Measurements from ENCODE around the gene CC2D2A. TPM values are rescaled to one million over a fixed set of nuclear protein-coding genes. Genes with fewer than 3 reads are reported as not detected.

Gene CC2D2A
- total RNA-seq, 3 donors from 2014 or later, result 0.11 TPM; not detected in 2

GRCh38 chr4:15451181-15451865 lies 18.4 kb upstream of the CC2D2A start:
- Mint-ChIP-seq H3K4me1 (ENCODE audit: low read depth) (no peaks in the 10 kb centered on the region), H3K4me3 (no peak overlapping the region), H3K9me3 (no peaks in the 10 kb centered on the region), H3K27me3 (ENCODE audit: low read depth) (peaks cover 2% of the 10 kb centered on the region), H3K36me3 (ENCODE audit: insufficient read depth) (no peaks in the 10 kb centered on the region)
- DNase-seq (no peak), ATAC-seq (no peak)

- H3K36me3 Mint-ChIP-seq (ENCODE audit: insufficient read depth), result no peaks in the 10 kb centered on the region
- H3K4me3 Mint-ChIP-seq, result no peak overlapping the region
- DNase-seq, result no peak
- H3K9me3 Mint-ChIP-seq, result no peaks in the 10 kb centered on the region
- no peaks in the 10 kb centered on the region for H3K4me1 Mint-ChIP-seq (ENCODE audit: low read depth)
- H3K27me3 Mint-ChIP-seq (ENCODE audit: low read depth), result no peaks in the 10 kb centered on the region
- ATAC-seq, result no peak
Measured at GRCh38 chr4:15451866-15452765, 17.6 kb upstream of the CC2D2A start.

- H3K27me3 Mint-ChIP-seq (ENCODE audit: low read depth), result no peaks in the 10 kb centered on the region
- no peaks in the 10 kb centered on the region for H3K9me3 Mint-ChIP-seq
- no peaks in the 10 kb centered on the region for H3K36me3 Mint-ChIP-seq (ENCODE audit: insufficient read depth)
Measured at GRCh38 chr4:15455290-15455689, 14.4 kb upstream of the CC2D2A start.

GRCh38 chr4:15457406-15458201 lies 12.1 kb upstream of the CC2D2A start:
- DNase-seq (no peak), ATAC-seq (peak; percentile 67 to 70)
- no peak overlapping the region for H3K4me3 Mint-ChIP-seq
- H3K36me3 Mint-ChIP-seq (ENCODE audit: insufficient read depth), result no peaks in the 10 kb centered on the region
- no peaks in the 10 kb centered on the region for H3K27me3 Mint-ChIP-seq (ENCODE audit: low read depth)
- no peaks in the 10 kb centered on the region for H3K9me3 Mint-ChIP-seq
- peaks cover 3% of the 10 kb centered on the region for H3K4me1 Mint-ChIP-seq (ENCODE audit: low read depth)

More at GRCh38 chr4:15455290-15455689, 14.4 kb upstream of the CC2D2A start:
- H3K4me1 Mint-ChIP-seq (ENCODE audit: low read depth), result peaks cover 3% of the 10 kb centered on the region
- H3K4me3 Mint-ChIP-seq, result no peak overlapping the region
- ATAC-seq, result no peak
- DNase-seq, result no peak

- Mint-ChIP-seq H3K9me3 (no peaks in the 10 kb centered on the region), H3K36me3 (ENCODE audit: insufficient read depth) (no peaks in the 10 kb centered on the region), H3K4me3 (no peak overlapping the region), H3K4me1 (ENCODE audit: low read depth) (peaks cover 3% of the 10 kb centered on the region), H3K27me3 (ENCODE audit: low read depth) (no peaks in the 10 kb centered on the region)
- ATAC-seq (no peak), DNase-seq (no peak)
Measured at GRCh38 chr4:15458616-15459015, 11.1 kb upstream of the CC2D2A start.

GRCh38 chr4:15459706-15460105 lies 10.0 kb upstream of the CC2D2A start:
- H3K9me3 Mint-ChIP-seq, result no peaks in the 10 kb centered on the region
- no peaks in the 10 kb centered on the region for H3K36me3 Mint-ChIP-seq (ENCODE audit: insufficient read depth)
- no peak for ATAC-seq
- no peak for DNase-seq
- H3K4me3 Mint-ChIP-seq, result no peak overlapping the region
- H3K27me3 Mint-ChIP-seq (ENCODE audit: low read depth), result no peaks in the 10 kb centered on the region
- peaks cover 3% of the 10 kb centered on the region for H3K4me1 Mint-ChIP-seq (ENCODE audit: low read depth)

- H3K4me1 Mint-ChIP-seq (ENCODE audit: low read depth), result peaks cover 9% of the 10 kb centered on the region
- no peaks in the 10 kb centered on the region for H3K9me3 Mint-ChIP-seq
- H3K4me3 Mint-ChIP-seq, result no peak overlapping the region
- no peaks in the 10 kb centered on the region for H3K27me3 Mint-ChIP-seq (ENCODE audit: low read depth)
- no peak for ATAC-seq
- no peaks in the 10 kb centered on the region for H3K36me3 Mint-ChIP-seq (ENCODE audit: insufficient read depth)
- DNase-seq, result no peak
Measured at GRCh38 chr4:15466596-15466995, 3.1 kb upstream of the CC2D2A start.

GRCh38 chr4:15470128-15470475 lies 420 bp downstream of the CC2D2A start:
- DNase-seq (no peak), ATAC-seq (no peak)
- Mint-ChIP-seq H3K9me3 (no peaks in the 10 kb centered on the region), H3K4me1 (ENCODE audit: low read depth) (peaks cover 9% of the 10 kb centered on the region), H3K27me3 (ENCODE audit: low read depth) (no peaks in the 10 kb centered on the region), H3K4me3 (peak overlapping the region; percentile 55), H3K36me3 (ENCODE audit: insufficient read depth) (no peaks in the 10 kb centered on the region)

GRCh38 chr4:15476396-15476795 lies 6.7 kb downstream of the CC2D2A start:
- no peak for ATAC-seq
- Mint-ChIP-seq H3K4me3 (no peak overlapping the region), H3K36me3 (ENCODE audit: insufficient read depth) (no peaks in the 10 kb centered on the region), H3K9me3 (no peaks in the 10 kb centered on the region), H3K4me1 (ENCODE audit: low read depth) (no peaks in the 10 kb centered on the region), H3K27me3 (ENCODE audit: low read depth) (no peaks in the 10 kb centered on the region)
- DNase-seq, result no peak

- H3K9me3 Mint-ChIP-seq, result no peaks in the 10 kb centered on the region
- H3K4me1 Mint-ChIP-seq (ENCODE audit: low read depth), result no peaks in the 10 kb centered on the region
- no peaks in the 10 kb centered on the region for H3K27me3 Mint-ChIP-seq (ENCODE audit: low read depth)
- no peak overlapping the region for H3K4me3 Mint-ChIP-seq
- H3K36me3 Mint-ChIP-seq (ENCODE audit: insufficient read depth), result no peaks in the 10 kb centered on the region
- DNase-seq, result no peak
- no peak for ATAC-seq
Measured at GRCh38 chr4:15478724-15479088, 9.0 kb downstream of the CC2D2A start.

GRCh38 chr4:15479089-15479912 lies 9.6 kb downstream of the CC2D2A start:
- H3K36me3 Mint-ChIP-seq (ENCODE audit: insufficient read depth), result no peaks in the 10 kb centered on the region
- H3K4me1 Mint-ChIP-seq (ENCODE audit: low read depth), result no peaks in the 10 kb centered on the region
- DNase-seq (no peak), ATAC-seq (no peak)
- H3K4me3 Mint-ChIP-seq, result no peak overlapping the region
- H3K27me3 Mint-ChIP-seq (ENCODE audit: low read depth), result no peaks in the 10 kb centered on the region
- H3K9me3 Mint-ChIP-seq, result no peaks in the 10 kb centered on the region

GRCh38 chr4:15479913-15480185 lies 10.2 kb downstream of the CC2D2A start:
- no peaks in the 10 kb centered on the region for H3K27me3 Mint-ChIP-seq (ENCODE audit: low read depth)
- H3K9me3 Mint-ChIP-seq, result no peaks in the 10 kb centered on the region
- no peaks in the 10 kb centered on the region for H3K36me3 Mint-ChIP-seq (ENCODE audit: insufficient read depth)
- no peak overlapping the region for H3K4me3 Mint-ChIP-seq
- H3K4me1 Mint-ChIP-seq (ENCODE audit: low read depth), result no peaks in the 10 kb centered on the region
- ATAC-seq (no peak), DNase-seq (no peak)

- H3K4me1 Mint-ChIP-seq (ENCODE audit: low read depth), result no peaks in the 10 kb centered on the region
Measured at GRCh38 chr4:15481961-15482745, 12.5 kb downstream of the CC2D2A start.

More at GRCh38 chr4:15481961-15482745, 12.5 kb downstream of the CC2D2A start:
- Mint-ChIP-seq H3K9me3 (peaks cover 17% of the 10 kb centered on the region), H3K36me3 (ENCODE audit: insufficient read depth) (no peaks in the 10 kb centered on the region), H3K4me3 (no peak overlapping the region), H3K27me3 (ENCODE audit: low read depth) (no peaks in the 10 kb centered on the region)
- DNase-seq (no peak), ATAC-seq (no peak)
